Central memory CD8-positive, alpha-beta T cell (primary cell): ENCODE measurements around the gene MYT1.

Experiments used
- ATAC-seq: fragments of 150-1000 bp; cut with Tn5 transposase; replicated peaks from 2 replicates; pipeline ENCODE4 v1.10.0; 2022; ENCODE audit warnings: mild to moderate bottlenecking, moderate FRiP score, moderate number of reproducible peaks; ENCODE audit not compliant: poor library complexity, severe bottlenecking; ENCODE audit errors: extremely low read depth
- DNase-seq, 2 donors: peaks; one replicate each; pipeline ENCODE4 v3.0.0; 2021; ENCODE audit warnings: low spot score in 2 of 2
- H3K27ac Mint-ChIP-seq: one replicate; pipeline ENCODE4 v1.8.0; 2022; ENCODE audit warnings: low read depth, mild to moderate bottlenecking, moderate library complexity, mixed read lengths
- H3K27me3 Mint-ChIP-seq: one replicate; pipeline ENCODE4 v1.8.0; 2022; ENCODE audit warnings: mixed read lengths
- H3K36me3 Mint-ChIP-seq: one replicate; pipeline ENCODE4 v1.8.0; 2022; ENCODE audit warnings: mild to moderate bottlenecking, moderate library complexity, mixed read lengths; ENCODE audit not compliant: insufficient read depth
- H3K4me1 Mint-ChIP-seq: one replicate; pipeline ENCODE4 v1.8.0; 2022; ENCODE audit warnings: mixed read lengths
- H3K4me3 Mint-ChIP-seq: one replicate; pipeline ENCODE4 v1.8.0; 2022; ENCODE audit warnings: mild to moderate bottlenecking, moderate library complexity, mixed read lengths
- H3K9me3 Mint-ChIP-seq: one replicate; pipeline ENCODE4 v1.8.0; 2022; ENCODE audit warnings: mixed read lengths

Gene MYT1

GRCh38 chr20:64225171-64225595 is 60.9 kb downstream of the MYT1 start:
- H3K4me1 Mint-ChIP-seq = peaks cover 31% of the 10 kb centered on the region
- no peak for ATAC-seq
- no peaks in the 10 kb centered on the region for H3K9me3 Mint-ChIP-seq
- H3K27me3 Mint-ChIP-seq = peaks cover 46% of the 10 kb centered on the region
- H3K27ac Mint-ChIP-seq = no peak overlapping the region
- no peaks in the 10 kb centered on the region for H3K36me3 Mint-ChIP-seq
- no peak overlapping the region for H3K4me3 Mint-ChIP-seq
- no peak for DNase-seq

GRCh38 chr20:64225828-64226598 is 61.8 kb downstream of the MYT1 start:
- Mint-ChIP-seq H3K27ac (peak overlapping the region; percentile 75), H3K4me3 (no peak overlapping the region), H3K36me3 (no peaks in the 10 kb centered on the region), H3K4me1 (peaks cover 31% of the 10 kb centered on the region), H3K9me3 (no peaks in the 10 kb centered on the region), H3K27me3 (peaks cover 45% of the 10 kb centered on the region)
- DNase-seq = no peak
- ATAC-seq = no peak

GRCh38 chr20:64226686-64227580 is 62.7 kb downstream of the MYT1 start:
- Mint-ChIP-seq H3K27ac (no peak overlapping the region), H3K9me3 (no peaks in the 10 kb centered on the region), H3K36me3 (no peaks in the 10 kb centered on the region), H3K27me3 (peaks cover 36% of the 10 kb centered on the region), H3K4me3 (peak overlapping the region; percentile 46), H3K4me1 (peaks cover 31% of the 10 kb centered on the region)
- DNase-seq = peak in 1 of 2 donors; percentile 18
- peak; percentile 83 for ATAC-seq

- Mint-ChIP-seq H3K36me3 (no peaks in the 10 kb centered on the region), H3K27ac (no peak overlapping the region), H3K27me3 (peaks cover 32% of the 10 kb centered on the region), H3K4me1 (peaks cover 36% of the 10 kb centered on the region), H3K9me3 (no peaks in the 10 kb centered on the region), H3K4me3 (peak overlapping the region; percentile 28)
- no peak for DNase-seq
- no peak for ATAC-seq
Measured at GRCh38 chr20:64228086-64228653, 63.9 kb downstream of the MYT1 start.

DNA sequence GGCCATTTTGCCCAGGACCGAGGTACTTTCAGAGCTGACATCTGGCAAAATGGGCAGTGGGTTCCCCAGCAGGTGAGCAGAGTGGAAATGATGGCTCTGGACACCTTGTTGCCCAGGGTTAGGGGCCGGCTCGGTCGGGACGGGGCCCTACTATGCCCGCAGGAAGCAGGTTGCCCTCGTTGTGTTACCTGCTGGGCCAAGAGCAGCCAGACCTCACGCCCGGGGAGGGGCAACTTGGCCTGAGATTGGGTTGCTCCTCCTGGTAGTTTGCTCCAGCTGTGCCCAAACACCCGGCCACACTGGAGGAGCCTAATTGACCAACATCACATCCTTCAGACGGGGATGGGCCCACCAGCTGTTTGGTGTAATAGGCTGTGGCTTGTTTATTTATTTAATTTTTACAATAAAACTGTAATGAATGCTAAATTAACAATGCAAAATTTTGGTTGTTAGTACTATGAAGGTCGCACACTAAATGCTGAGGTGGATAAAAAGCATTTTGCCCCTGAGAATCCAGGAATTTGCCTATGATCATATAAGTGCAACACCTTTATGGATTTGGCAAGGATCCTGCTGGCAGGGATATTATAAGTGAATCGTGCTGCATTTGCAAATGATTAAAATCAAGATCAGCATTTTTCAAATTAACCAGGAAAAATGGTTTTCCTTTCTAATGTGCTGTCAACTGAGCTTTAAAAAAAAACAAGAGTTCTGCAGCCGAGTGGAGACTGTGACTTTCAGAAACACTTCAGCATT is 64.7 kb downstream of the MYT1 start:
- Mint-ChIP-seq H3K4me3 (no peak overlapping the region), H3K4me1 (peaks cover 38% of the 10 kb centered on the region), H3K27me3 (peaks cover 24% of the 10 kb centered on the region), H3K27ac (no peak overlapping the region), H3K9me3 (no peaks in the 10 kb centered on the region), H3K36me3 (no peaks in the 10 kb centered on the region)
- DNase-seq (no peak), ATAC-seq (no peak)

GRCh38 chr20:64229507-64230061 is 65.3 kb downstream of the MYT1 start:
- Mint-ChIP-seq H3K4me3 (no peak overlapping the region), H3K36me3 (no peaks in the 10 kb centered on the region), H3K27me3 (peaks cover 18% of the 10 kb centered on the region), H3K9me3 (no peaks in the 10 kb centered on the region), H3K27ac (no peak overlapping the region), H3K4me1 (peaks cover 31% of the 10 kb centered on the region)
- ATAC-seq (no peak), DNase-seq (no peak)

GRCh38 chr20:64230461-64231145 is 66.4 kb downstream of the MYT1 start:
- no peak overlapping the region for H3K4me3 Mint-ChIP-seq
- ATAC-seq = no peak
- H3K4me1 Mint-ChIP-seq = peaks cover 29% of the 10 kb centered on the region
- no peak overlapping the region for H3K27ac Mint-ChIP-seq
- no peaks in the 10 kb centered on the region for H3K9me3 Mint-ChIP-seq
- DNase-seq = no peak
- no peaks in the 10 kb centered on the region for H3K36me3 Mint-ChIP-seq
- peaks cover 10% of the 10 kb centered on the region for H3K27me3 Mint-ChIP-seq

DNA sequence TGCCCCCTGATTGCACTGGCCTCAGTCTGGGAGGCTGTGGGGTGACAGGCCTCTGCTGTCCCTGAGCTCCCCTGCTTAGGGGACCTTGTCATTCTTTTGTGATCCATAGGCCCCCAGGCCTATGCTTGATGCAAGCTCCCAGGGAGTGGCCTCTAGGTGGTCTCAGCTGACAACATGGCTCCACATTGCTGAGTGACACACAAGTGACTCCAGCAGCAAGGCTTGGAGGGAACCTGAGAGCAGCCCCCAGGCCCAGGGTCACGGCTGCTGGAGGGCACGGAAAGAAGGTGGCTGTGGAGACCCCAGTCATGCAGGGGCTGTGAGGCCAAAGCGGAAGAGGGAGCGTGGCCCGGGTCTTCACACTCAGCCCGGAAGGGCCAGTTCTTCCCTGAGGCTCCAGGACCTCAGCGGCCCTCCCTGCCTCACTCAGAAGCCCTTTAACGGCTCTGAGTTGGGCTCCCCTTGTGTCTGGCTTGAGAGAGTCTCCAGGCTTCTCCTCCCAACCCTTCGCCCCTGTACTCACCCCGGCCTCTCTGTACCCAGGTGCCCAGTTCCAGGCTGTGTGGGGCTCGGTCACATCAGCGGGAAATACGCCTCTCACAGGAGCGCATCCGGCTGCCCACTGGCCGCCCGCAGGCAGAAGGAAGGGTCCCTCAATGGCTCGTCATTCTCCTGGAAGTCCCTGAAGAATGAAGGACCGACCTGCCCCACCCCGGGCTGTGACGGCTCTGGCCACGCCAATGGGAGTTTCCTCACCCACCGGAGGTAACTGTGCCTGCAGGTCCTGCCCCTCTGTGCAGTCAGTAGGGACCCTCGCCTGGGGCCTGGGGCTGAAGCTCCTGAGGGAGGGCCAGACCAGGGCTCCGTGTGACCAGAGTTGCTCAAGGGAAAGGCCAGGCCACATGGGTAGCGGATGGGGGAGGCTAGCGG is 67.6 kb downstream of the MYT1 start:
- Mint-ChIP-seq H3K27ac (no peak overlapping the region), H3K4me3 (no peak overlapping the region), H3K4me1 (peaks cover 23% of the 10 kb centered on the region), H3K27me3 (peaks cover 10% of the 10 kb centered on the region), H3K9me3 (no peaks in the 10 kb centered on the region), H3K36me3 (no peaks in the 10 kb centered on the region)
- no peak for ATAC-seq
- DNase-seq = no peak

- H3K27ac Mint-ChIP-seq = peak overlapping the region; percentile 7
- H3K4me1 Mint-ChIP-seq = peaks cover 16% of the 10 kb centered on the region
- H3K4me3 Mint-ChIP-seq = no peak overlapping the region
- H3K36me3 Mint-ChIP-seq = no peaks in the 10 kb centered on the region
- no peak for ATAC-seq
- H3K27me3 Mint-ChIP-seq = peaks cover 8% of the 10 kb centered on the region
- no peak for DNase-seq
- H3K9me3 Mint-ChIP-seq = no peaks in the 10 kb centered on the region
Measured at GRCh38 chr20:64232794-64233193, 68.5 kb downstream of the MYT1 start.

GRCh38 chr20:64233725-64234124 is 69.5 kb downstream of the MYT1 start:
- Mint-ChIP-seq H3K36me3 (no peaks in the 10 kb centered on the region), H3K4me1 (peaks cover 10% of the 10 kb centered on the region), H3K9me3 (no peaks in the 10 kb centered on the region), H3K27me3 (no peaks in the 10 kb centered on the region), H3K4me3 (no peak overlapping the region), H3K27ac (no peak overlapping the region)
- no peak for ATAC-seq
- no peak for DNase-seq

- no peak overlapping the region for H3K27ac Mint-ChIP-seq
- no peaks in the 10 kb centered on the region for H3K27me3 Mint-ChIP-seq
- peaks cover 10% of the 10 kb centered on the region for H3K4me1 Mint-ChIP-seq
- no peak for ATAC-seq
- H3K9me3 Mint-ChIP-seq = no peaks in the 10 kb centered on the region
- no peaks in the 10 kb centered on the region for H3K36me3 Mint-ChIP-seq
- H3K4me3 Mint-ChIP-seq = no peak overlapping the region
- DNase-seq = no peak
Measured at GRCh38 chr20:64234291-64234791, 70.1 kb downstream of the MYT1 start.
